Measurements from ENCODE around the gene CCNL2. TPM values are rescaled to one million over a fixed set of nuclear protein-coding genes. Genes with fewer than 3 reads are reported as not detected.

CCNL2 gene
- total RNA-seq, 1 donor from 2014 or later, result 266 TPM

DNA sequence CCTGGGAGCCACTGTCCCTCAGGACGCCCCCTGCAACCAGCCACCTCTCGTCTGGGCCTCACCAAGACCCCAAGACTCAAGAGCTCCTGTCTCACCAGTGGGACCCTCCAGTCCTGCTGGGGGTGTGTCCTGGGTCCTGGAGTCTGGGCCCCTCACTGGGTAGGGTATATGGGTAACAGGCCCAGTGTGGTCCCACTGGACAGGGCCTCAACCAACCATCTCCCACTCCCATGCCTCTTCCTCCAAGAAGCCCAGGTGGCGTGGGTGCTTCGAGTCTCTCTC is 35.6 kb upstream of the CCNL2 start:
- H3K4me1 Mint-ChIP-seq (ENCODE audit: unreplicated experiment), result peaks cover 18% of the 10 kb centered on the region
- peak overlapping the region; percentile 52 for H3K27ac Mint-ChIP-seq (ENCODE audit: unreplicated experiment)
- no peak for DNase-seq (ENCODE audit: low spot score)
- TF ChIP-seq, protein P1, sequence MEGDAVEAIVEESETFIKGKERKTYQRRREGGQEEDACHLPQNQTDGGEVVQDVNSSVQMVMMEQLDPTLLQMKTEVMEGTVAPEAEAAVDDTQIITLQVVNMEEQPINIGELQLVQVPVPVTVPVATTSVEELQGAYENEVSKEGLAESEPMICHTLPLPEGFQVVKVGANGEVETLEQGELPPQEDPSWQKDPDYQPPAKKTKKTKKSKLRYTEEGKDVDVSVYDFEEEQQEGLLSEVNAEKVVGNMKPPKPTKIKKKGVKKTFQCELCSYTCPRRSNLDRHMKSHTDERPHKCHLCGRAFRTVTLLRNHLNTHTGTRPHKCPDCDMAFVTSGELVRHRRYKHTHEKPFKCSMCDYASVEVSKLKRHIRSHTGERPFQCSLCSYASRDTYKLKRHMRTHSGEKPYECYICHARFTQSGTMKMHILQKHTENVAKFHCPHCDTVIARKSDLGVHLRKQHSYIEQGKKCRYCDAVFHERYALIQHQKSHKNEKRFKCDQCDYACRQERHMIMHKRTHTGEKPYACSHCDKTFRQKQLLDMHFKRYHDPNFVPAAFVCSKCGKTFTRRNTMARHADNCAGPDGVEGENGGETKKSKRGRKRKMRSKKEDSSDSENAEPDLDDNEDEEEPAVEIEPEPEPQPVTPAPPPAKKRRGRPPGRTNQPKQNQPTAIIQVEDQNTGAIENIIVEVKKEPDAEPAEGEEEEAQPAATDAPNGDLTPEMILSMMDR (IDR thresholded peaks at IDR 0.05; ENCODE audit: unreplicated experiment), result no peak
- no peaks in the 10 kb centered on the region for H3K36me3 Mint-ChIP-seq (ENCODE audit: low read depth, unreplicated experiment)
- H3K4me3 Mint-ChIP-seq (ENCODE audit: unreplicated experiment), result peak overlapping the region; percentile 82
- peaks cover 6% of the 10 kb centered on the region for H3K27me3 Mint-ChIP-seq (ENCODE audit: unreplicated experiment)
- H3K9me3 Mint-ChIP-seq (ENCODE audit: unreplicated experiment), result no peaks in the 10 kb centered on the region

DNA sequence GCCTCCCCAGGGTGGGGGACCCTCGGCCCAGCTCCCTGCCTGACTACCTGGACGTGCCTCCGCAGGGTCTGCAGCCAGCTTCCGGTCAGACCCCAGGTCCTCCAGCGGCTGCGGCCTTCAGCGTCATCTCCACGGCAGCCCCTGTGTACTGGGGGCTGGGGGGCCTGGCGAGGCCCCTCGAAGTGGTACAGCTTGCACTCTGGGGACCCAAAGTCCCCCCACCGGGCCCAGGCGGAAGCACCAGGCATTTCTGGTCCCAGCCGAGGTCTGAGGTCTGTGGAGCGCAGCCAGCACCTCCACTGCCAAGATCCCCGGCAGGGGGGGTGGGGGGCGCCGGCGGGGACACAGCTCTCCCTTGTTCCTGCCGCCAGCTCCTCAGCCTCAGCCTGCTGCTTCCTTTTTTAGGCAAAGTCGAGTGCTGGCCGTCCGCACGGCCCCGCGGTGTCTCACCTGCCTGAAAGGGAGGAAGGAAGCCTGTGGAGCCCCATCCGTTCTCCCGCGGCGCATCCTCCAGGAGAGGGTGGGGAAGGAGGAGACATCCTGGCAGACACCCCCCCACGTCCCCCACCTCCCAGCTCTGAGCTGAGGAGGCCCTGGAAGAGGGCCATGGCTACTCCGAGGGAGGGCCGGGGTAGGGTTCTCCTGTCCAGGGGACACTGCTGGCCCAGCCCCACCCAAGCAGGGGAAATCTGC is 35.1 kb upstream of the CCNL2 start:
- no peak overlapping the region for H3K27ac Mint-ChIP-seq (ENCODE audit: unreplicated experiment)
- H3K4me3 Mint-ChIP-seq (ENCODE audit: unreplicated experiment), result no peak overlapping the region
- peaks cover 22% of the 10 kb centered on the region for H3K4me1 Mint-ChIP-seq (ENCODE audit: unreplicated experiment)
- H3K27me3 Mint-ChIP-seq (ENCODE audit: unreplicated experiment), result peaks cover 8% of the 10 kb centered on the region
- peak; percentile 56 for DNase-seq (ENCODE audit: low spot score)
- TF ChIP-seq, protein P1 (IDR thresholded peaks at IDR 0.05; ENCODE audit: unreplicated experiment), result no peak
- no peaks in the 10 kb centered on the region for H3K9me3 Mint-ChIP-seq (ENCODE audit: unreplicated experiment)
- H3K36me3 Mint-ChIP-seq (ENCODE audit: low read depth, unreplicated experiment), result no peaks in the 10 kb centered on the region

DNA sequence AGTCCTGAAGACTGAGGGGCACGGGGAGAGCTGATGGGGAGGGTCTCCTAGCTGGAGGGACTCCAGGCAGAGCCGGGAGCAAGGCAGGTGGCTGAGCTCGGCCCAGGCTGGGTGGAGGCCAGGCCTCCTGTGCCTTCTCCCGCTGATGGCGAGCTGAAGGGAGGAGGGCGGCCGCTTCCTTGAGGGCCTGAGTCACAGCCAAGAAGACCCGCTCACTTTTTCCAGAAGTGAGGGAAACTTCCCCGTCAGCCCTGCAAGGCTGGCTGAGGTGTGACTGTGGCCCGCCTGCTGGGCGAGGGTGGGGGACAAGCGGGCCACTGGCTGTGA is 34.6 kb upstream of the CCNL2 start:
- Mint-ChIP-seq H3K27ac (ENCODE audit: unreplicated experiment) (peak overlapping the region; percentile 74), H3K4me1 (ENCODE audit: unreplicated experiment) (peaks cover 22% of the 10 kb centered on the region), H3K27me3 (ENCODE audit: unreplicated experiment) (peaks cover 8% of the 10 kb centered on the region), H3K4me3 (ENCODE audit: unreplicated experiment) (no peak overlapping the region), H3K36me3 (ENCODE audit: low read depth, unreplicated experiment) (no peaks in the 10 kb centered on the region), H3K9me3 (ENCODE audit: unreplicated experiment) (no peaks in the 10 kb centered on the region)
- TF ChIP-seq, protein P1 (IDR thresholded peaks at IDR 0.05; ENCODE audit: unreplicated experiment), result no peak
- DNase-seq (ENCODE audit: low spot score), result no peak

DNA sequence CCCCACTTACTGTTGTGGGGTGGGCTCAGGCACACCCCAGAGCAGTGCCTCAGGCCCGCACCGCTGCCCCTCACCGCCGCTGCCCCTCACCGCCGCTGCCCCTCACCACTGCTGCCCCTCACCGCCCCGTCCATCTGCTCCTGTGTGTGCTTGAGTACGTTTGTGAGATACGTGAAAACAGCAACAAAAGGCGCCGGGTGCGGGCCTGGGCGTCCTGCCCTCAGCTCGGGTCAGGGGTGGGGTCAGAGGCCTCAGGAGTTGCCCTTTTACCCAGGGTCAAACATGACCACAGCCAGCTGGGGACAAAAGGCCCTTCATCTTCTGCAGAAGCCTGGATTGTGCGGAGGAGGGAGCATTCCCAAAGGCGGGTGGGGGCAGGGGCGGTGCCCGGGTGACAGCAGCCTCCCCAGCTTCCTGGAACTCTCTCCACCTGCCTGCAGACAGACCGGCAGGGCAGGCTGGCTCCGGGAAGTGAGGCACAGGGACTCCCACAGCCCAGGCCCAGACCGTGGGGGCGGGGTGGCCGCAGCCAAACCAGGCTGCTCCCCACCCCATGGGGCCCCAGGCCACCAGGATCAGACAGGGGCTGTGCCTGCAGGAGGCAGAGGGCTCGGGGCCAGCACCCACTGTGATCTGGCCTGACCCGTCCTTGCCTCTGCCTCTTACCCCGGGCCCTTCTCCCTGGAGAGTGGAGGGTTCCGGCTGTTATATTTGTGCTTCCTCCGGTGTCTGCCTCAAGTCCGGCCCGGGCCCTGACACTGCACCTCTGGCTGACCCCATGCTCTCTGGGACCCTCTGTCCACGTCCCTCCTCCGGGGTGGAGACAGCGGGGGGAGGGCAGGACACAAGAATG is 34.0 kb upstream of the CCNL2 start:
- TF ChIP-seq, protein P1 (IDR thresholded peaks at IDR 0.05; ENCODE audit: unreplicated experiment), result no peak
- Mint-ChIP-seq H3K4me3 (ENCODE audit: unreplicated experiment) (no peak overlapping the region), H3K27me3 (ENCODE audit: unreplicated experiment) (peaks cover 12% of the 10 kb centered on the region), H3K9me3 (ENCODE audit: unreplicated experiment) (no peaks in the 10 kb centered on the region), H3K4me1 (ENCODE audit: unreplicated experiment) (peaks cover 26% of the 10 kb centered on the region), H3K36me3 (ENCODE audit: low read depth, unreplicated experiment) (peaks cover 4% of the 10 kb centered on the region), H3K27ac (ENCODE audit: unreplicated experiment) (peak overlapping the region; percentile 74)
- DNase-seq (ENCODE audit: low spot score), result peak; percentile 54
